Measurements from ENCODE around the gene LYL1. TPM values are rescaled to one million over a fixed set of nuclear protein-coding genes. Genes with fewer than 3 reads are reported as not detected.

LYL1 gene
- total and polyA plus RNA-seq, 9 of the 15 experiments (the other 6 are each of a cell fraction or from before 2014, with no cell fraction given) = 1.3 to 266 (median 34.0) TPM

DNA sequence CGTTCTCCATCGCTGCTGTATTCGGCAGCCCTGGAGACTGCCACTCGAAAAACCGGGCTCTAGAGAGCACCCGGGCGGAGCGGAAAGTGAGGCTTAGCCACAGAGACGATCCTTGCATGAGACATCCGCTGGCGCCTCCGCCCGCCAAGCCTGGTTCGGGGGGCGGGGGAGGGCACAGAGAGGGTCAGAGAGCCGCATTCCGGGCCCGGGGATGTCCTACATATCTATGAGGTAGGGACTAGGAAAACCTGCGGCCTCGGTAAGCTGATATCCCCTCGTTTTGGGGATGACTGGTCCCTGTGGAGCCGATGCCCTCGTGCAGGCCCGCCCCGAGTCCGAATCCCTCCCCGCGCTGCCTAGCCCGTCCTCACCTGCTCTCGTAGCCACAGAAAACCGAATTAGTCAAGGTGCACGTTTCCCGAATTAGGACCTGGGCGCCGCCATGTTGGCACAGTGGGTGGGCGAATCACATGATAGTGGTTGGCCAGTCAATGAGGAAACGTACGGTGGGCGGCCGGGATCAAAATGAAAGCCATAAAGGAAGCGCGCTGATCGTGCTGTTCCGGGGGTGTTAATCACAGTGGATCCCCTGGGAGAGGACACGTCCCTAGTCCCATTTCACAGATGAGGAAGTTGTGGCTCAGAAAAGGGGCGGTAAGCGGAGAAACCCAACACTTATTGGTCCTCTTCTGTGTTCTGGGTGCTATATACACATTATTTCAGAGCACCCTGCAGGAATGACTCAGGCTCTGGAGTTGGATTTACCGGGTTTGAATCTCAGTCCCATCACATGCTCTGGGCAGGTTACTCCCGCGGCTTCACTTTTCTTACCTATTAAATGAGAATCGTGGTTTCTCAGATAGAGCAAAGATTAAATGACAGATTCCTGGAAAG lies 13.9 kb upstream of the LYL1 start, which contains the start of gene TRMT1 (continued):
- TF ChIP-seq TAF9B (IDR thresholded peaks at IDR 0.05; ENCODE audit: partially characterized antibody) (peak; percentile 64), ILF3 (IDR thresholded peaks at IDR 0.05; ENCODE audit: borderline replicate concordance) (no peak), MCM3 (IDR thresholded peaks at IDR 0.05) (no peak), NUFIP1 (IDR thresholded peaks at IDR 0.05; ENCODE audit: partially characterized antibody) (no peak), POLR2H (tag; IDR thresholded peaks at IDR 0.05; ENCODE audit: low read depth) (0 out of 2 replicates have a peak, but pooled peaks have one; percentile 32)
- TF ChIP-seq, protein P1, sequence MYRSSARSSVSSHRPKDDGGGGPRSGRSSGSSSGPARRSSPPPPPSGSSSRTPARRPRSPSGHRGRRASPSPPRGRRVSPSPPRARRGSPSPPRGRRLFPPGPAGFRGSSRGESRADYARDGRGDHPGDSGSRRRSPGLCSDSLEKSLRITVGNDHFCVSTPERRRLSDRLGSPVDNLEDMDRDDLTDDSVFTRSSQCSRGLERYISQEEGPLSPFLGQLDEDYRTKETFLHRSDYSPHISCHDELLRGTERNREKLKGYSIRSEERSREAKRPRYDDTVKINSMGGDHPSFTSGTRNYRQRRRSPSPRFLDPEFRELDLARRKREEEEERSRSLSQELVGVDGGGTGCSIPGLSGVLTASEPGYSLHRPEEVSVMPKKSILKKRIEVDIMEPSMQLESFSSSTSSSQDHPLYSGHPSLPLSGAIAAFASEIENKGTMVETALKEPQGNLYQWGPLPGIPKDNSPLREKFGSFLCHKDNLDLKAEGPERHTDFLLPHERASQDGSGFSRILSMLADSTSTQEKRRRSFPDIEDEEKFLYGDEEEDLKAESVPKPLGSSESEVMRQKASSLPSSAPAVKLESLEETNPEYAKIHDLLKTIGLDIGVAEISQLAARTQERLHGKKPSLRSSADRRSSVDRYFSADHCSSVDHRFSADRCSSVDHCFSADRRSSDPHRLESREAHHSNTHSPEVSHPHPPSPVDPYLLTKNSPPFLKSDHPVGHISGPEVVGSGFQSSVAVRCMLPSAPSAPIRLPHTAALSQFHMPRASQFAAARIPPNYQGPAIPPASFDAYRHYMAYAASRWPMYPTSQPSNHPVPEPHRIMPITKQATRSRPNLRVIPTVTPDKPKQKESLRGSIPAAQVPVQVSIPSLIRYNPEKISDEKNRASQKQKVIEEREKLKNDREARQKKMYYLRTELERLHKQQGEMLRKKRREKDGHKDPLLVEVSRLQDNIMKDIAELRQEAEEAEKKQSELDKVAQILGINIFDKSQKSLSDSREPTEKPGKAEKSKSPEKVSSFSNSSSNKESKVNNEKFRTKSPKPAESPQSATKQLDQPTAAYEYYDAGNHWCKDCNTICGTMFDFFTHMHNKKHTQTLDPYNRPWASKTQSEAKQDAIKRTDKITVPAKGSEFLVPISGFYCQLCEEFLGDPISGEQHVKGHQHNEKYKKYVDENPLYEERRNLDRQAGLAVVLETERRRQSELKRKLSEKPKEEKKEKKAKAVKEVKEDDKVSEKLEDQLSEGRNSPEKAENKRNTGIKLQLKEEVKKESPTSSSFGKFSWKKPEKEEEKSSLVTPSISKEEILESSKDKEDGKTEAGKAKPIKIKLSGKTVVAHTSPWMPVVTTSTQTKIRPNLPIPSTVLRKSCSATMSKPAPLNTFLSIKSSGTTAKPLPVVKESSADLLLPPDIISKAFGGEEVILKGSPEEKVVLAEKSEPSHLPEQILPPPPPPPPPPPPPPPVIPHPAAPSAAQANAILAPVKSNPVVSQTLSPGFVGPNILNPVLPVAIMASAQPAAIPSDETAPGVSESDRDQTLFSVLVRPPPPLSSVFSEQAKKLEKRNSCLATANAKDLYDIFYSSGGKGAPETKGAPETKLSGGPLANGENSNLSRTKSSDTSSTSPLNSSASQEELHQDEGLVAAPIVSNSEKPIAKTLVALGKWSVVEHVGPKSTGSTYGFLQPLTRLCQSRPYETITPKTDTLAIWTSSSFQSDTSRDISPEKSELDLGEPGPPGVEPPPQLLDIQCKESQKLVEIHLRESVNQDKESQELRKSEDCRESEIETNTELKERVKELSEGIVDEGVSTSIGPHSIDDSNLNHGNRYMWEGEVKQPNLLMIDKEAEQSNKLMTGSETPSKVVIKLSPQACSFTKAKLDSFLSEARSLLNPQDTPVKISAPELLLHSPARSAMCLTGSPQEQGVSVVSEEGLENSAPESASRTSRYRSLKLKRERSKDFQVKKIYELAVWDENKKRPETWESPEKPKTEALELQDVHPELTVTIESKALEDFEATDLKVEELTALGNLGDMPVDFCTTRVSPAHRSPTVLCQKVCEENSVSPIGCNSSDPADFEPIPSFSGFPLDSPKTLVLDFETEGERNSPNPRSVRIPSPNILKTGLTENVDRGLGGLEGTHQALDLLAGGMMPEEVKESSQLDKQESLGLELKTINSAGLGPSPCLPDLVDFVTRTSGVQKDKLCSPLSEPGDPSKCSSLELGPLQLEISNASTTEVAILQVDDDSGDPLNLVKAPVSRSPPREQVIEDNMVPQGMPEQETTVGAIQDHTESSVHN (IDR thresholded peaks at IDR 0.05; ENCODE audit: borderline replicate concordance in 1 of 2, low read depth in 1 of 2) = peak in 1 of 2 experiments; percentile 71; a peak in 1 of 4 replicates
- TF ChIP-seq, protein P2, sequence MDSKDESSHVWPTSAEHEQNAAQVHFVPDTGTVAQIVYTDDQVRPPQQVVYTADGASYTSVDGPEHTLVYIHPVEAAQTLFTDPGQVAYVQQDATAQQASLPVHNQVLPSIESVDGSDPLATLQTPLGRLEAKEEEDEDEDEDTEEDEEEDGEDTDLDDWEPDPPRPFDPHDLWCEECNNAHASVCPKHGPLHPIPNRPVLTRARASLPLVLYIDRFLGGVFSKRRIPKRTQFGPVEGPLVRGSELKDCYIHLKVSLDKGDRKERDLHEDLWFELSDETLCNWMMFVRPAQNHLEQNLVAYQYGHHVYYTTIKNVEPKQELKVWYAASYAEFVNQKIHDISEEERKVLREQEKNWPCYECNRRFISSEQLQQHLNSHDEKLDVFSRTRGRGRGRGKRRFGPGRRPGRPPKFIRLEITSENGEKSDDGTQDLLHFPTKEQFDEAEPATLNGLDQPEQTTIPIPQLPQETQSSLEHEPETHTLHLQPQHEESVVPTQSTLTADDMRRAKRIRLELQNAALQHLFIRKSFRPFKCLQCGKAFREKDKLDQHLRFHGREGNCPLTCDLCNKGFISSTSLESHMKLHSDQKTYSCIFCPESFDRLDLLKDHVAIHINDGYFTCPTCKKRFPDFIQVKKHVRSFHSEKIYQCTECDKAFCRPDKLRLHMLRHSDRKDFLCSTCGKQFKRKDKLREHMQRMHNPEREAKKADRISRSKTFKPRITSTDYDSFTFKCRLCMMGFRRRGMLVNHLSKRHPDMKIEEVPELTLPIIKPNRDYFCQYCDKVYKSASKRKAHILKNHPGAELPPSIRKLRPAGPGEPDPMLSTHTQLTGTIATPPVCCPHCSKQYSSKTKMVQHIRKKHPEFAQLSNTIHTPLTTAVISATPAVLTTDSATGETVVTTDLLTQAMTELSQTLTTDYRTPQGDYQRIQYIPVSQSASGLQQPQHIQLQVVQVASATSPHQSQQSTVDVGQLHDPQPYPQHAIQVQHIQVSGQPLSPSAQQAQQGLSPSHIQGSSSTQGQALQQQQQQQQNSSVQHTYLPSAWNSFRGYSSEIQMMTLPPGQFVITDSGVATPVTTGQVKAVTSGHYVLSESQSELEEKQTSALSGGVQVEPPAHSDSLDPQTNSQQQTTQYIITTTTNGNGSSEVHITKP (IDR thresholded peaks at IDR 0.05; ENCODE audit: partially characterized antibody) = peak; percentile 74
- TF ChIP-seq, protein P3, sequence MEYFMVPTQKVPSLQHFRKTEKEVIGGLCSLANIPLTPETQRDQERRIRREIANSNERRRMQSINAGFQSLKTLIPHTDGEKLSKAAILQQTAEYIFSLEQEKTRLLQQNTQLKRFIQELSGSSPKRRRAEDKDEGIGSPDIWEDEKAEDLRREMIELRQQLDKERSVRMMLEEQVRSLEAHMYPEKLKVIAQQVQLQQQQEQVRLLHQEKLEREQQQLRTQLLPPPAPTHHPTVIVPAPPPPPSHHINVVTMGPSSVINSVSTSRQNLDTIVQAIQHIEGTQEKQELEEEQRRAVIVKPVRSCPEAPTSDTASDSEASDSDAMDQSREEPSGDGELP (CRISPR knock-in tag; IDR thresholded peaks at IDR 0.05; ENCODE audit: borderline replicate concordance) = peak; percentile 72; the same call in 1 of the 2 replicates
- TF ChIP-seq, protein P4, sequence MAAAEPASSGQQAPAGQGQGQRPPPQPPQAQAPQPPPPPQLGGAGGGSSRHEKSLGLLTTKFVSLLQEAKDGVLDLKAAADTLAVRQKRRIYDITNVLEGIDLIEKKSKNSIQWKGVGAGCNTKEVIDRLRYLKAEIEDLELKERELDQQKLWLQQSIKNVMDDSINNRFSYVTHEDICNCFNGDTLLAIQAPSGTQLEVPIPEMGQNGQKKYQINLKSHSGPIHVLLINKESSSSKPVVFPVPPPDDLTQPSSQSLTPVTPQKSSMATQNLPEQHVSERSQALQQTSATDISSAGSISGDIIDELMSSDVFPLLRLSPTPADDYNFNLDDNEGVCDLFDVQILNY (CRISPR knock-in tag; IDR thresholded peaks at IDR 0.05) = no peak
- TF ChIP-seq, protein P5, sequence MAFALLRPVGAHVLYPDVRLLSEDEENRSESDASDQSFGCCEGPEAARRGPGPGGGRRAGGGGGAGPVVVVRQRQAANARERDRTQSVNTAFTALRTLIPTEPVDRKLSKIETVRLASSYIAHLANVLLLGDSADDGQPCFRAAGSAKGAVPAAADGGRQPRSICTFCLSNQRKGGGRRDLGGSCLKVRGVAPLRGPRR (CRISPR knock-in tag; IDR thresholded peaks at IDR 0.05) = no peak

Measured in K562 (cell line).